Measurements from ENCODE around the gene PTDSS2. TPM values are rescaled to one million over a fixed set of nuclear protein-coding genes. Genes with fewer than 3 reads are reported as not detected.

PTDSS2 gene
- total RNA-seq, 1 donor from 2014 or later = 32.9 TPM

DNA sequence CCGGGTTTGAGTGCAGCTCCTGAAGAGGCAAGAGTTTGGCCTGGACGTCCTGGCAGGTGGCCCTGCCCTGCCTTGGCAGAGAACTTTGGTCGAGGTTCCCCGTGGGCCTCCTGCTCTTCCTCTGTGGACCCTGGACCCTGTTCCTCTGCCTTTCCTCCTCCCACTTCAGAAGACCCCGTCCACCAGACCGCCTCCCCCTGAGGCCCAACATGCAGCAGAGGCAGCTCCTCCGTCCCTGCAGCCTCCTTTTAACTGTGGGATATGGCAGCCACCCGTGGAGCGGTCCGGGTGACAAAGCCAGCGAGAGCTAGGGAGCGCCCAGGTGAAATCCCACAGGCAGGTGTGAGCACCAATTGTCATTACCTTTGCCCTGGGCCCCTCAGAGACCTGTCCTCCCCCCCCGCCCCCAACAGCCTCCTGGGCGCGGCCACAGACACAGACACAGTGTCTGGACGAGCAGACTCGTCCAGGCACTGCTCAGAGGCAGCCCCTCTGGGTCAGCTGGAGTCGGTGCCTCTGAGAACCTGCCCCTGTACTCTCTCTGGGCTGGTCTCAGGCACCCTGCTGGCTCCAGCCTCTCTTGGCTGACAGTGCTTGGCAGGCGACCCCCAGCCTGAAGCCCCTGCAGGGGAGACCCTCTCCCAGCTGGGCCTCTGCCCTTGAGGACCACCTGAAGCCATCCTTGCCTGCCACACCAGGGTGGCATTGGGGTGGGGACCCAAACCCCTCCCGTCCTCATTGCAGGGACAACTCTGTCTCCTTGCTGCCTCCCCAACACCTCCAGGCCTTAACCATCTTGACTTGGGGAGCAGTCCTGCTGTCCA lies 4.1 kb upstream of the PTDSS2 start:
- Histone ChIP-seq H3K4me1 (peaks cover 42% of the 10 kb centered on the region), H3K27me3 (ENCODE audit: low read depth) (peaks cover 11% of the 10 kb centered on the region), H3K4me3 (no peak overlapping the region), H3K36me3 (no peaks in the 10 kb centered on the region), H3K9me3 (no peaks in the 10 kb centered on the region), H3K27ac (no peak overlapping the region)
- ATAC-seq = no peak
- DNase-seq = peak; percentile 49
- TF ChIP-seq, protein P1, sequence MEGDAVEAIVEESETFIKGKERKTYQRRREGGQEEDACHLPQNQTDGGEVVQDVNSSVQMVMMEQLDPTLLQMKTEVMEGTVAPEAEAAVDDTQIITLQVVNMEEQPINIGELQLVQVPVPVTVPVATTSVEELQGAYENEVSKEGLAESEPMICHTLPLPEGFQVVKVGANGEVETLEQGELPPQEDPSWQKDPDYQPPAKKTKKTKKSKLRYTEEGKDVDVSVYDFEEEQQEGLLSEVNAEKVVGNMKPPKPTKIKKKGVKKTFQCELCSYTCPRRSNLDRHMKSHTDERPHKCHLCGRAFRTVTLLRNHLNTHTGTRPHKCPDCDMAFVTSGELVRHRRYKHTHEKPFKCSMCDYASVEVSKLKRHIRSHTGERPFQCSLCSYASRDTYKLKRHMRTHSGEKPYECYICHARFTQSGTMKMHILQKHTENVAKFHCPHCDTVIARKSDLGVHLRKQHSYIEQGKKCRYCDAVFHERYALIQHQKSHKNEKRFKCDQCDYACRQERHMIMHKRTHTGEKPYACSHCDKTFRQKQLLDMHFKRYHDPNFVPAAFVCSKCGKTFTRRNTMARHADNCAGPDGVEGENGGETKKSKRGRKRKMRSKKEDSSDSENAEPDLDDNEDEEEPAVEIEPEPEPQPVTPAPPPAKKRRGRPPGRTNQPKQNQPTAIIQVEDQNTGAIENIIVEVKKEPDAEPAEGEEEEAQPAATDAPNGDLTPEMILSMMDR (IDR thresholded peaks at IDR 0.05) = no peak
- intact Hi-C loops (cut with DNase I) = no loop called here

DNA sequence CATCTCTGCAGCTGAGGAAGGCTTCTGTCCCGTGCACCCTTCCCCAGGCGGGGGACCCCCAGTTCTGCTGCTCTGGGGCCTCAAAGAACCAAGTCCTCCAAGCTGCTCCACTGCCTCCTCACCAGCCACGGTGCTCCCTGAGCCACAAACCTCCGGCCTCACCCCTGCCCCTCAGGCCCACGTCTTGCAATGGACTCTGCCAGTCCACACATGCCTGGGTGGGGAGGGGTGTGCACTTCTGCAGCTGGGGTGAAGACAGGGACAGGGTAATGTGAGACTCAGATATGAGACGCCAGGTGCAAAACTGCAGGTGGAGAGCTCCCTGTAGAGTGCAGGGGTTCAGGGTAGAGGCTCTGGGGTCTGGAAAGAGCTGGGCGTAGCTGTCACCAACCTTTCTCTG lies 3.2 kb upstream of the PTDSS2 start:
- DNase-seq (peak; percentile 54), ATAC-seq (no peak)
- Histone ChIP-seq H3K27me3 (ENCODE audit: low read depth) (peaks cover 2% of the 10 kb centered on the region), H3K4me1 (peaks cover 47% of the 10 kb centered on the region), H3K4me3 (no peak overlapping the region), H3K36me3 (no peaks in the 10 kb centered on the region), H3K27ac (no peak overlapping the region), H3K9me3 (no peaks in the 10 kb centered on the region)
- intact Hi-C loops (cut with DNase I) = no loop called here
- TF ChIP-seq, protein P1 (IDR thresholded peaks at IDR 0.05) = no peak

DNA sequence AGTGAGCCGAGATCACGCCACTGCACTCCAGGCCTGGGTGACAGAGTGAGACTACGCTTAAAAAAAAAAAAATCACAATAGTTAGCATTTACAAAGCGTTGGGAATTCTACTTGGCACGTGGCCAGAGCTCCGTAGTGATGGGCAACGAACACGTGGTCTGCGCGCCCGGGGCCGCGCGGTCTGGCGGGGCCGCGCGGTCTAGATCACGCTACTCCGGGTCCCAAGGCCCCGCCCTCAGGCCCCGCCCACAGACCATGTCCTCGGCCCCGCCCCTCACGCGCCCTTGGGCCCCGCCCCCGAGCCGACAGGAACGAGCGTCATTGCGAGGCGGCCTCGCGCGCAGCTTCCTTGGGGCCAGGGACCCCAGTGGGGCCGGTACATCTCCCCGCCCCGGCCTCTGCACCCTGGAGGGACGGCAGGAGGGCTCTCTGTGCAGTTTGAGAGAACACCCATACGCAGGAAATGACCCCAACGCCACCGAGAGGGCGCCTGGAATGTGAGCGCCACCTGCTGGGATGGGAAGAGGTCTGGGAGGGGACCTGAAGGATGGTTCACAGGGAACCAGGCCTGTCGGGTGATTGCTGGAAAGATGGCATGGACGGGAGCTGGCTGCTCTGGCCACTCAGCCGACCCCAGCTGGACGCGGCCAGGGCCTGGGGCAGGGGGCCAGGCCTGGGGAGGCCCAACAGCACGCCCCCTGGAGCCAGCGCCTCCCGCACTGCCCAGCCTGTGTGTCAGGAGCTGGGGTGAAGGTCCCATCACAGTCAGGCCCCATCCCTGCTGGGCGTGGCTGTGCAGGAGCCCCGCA lies 2.0 kb upstream of the PTDSS2 start:
- DNase-seq = peak; percentile 98
- Histone ChIP-seq H3K9me3 (no peaks in the 10 kb centered on the region), H3K27ac (peak overlapping the region; percentile 90), H3K4me3 (peak overlapping the region; percentile 71), H3K36me3 (peaks cover 12% of the 10 kb centered on the region), H3K27me3 (ENCODE audit: low read depth) (no peaks in the 10 kb centered on the region), H3K4me1 (peaks cover 45% of the 10 kb centered on the region)
- TF ChIP-seq, protein P1 (IDR thresholded peaks at IDR 0.05) = peak; percentile 81
- peak; percentile 89 to 92 for ATAC-seq
- intact Hi-C loops (cut with DNase I) = no loop called here

DNA sequence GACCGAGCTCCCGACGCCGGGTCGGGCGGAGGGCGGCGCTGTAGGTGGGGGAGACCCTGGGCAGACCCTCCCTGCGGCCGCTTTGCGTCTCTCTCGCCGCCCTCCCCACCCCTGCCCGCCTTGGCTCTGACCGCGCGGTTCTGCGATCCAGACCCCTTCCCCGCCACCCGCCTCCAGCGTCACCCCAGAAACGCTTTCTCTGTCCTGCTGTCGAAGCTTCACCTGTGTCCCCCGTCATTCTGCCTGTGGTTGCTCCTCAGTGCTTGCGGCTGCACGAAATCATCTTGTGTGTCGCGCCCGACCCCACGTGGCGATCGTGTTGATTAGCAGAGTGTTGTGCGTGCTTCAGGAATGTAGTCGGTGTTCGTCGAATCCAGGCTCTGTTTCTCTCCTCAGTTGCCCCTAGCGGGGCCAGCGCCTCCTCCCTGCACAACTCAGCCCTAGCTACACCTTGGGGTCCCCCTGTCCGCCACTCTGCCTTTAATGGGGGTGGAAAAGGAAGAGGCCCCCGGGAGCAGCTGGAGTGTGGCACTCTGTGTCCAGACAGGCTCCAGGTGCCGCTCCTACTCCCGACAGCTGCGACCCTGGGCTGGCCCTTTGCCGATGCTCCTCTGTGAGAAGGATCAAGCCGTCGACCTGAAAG lies 851 bp downstream of the PTDSS2 start:
- TF ChIP-seq, protein P1 (IDR thresholded peaks at IDR 0.05) = peak; percentile 29

DNA sequence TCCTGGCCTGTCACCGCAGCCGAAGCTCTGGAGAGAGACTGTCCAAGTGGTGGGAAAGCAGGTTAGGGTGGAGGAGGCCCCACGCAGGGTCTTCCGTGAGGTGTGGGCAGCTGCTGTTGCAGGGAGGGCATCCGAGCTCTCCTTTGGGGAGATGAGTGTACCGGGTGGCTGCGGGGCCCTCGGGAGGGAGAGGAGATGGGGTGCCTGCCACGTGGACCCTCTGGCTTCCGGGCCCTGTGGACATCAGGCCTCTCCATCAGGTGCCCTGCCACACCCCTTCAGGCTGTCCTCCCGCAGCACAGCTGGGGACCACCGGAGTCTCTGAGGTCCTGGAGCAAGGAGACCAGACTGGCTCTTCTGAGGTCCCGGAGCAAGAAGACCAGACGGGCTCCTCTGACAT lies 1.7 kb downstream of the PTDSS2 start:
- no peak for DNase-seq
- ATAC-seq = no peak
- Histone ChIP-seq H3K4me1 (peaks cover 30% of the 10 kb centered on the region), H3K27ac (peak overlapping the region; percentile 90), H3K4me3 (peak overlapping the region; percentile 99), H3K9me3 (no peaks in the 10 kb centered on the region), H3K27me3 (ENCODE audit: low read depth) (no peaks in the 10 kb centered on the region), H3K36me3 (peaks cover 24% of the 10 kb centered on the region)
- TF ChIP-seq, protein P1 (IDR thresholded peaks at IDR 0.05) = no peak
- intact Hi-C loops (cut with DNase I) = no loop called here

More for the DNA sequence above, 851 bp downstream of the PTDSS2 start:
- intact Hi-C loops (cut with DNase I) = no loop called here
- no peaks in the 10 kb centered on the region for H3K27me3 ChIP-seq (ENCODE audit: low read depth)
- ATAC-seq = peak; percentile 38 to 58
- H3K4me3 ChIP-seq = peak overlapping the region; percentile 99
- DNase-seq = peak; percentile 82
- H3K27ac ChIP-seq = peak overlapping the region; percentile 90
- H3K4me1 ChIP-seq = peaks cover 30% of the 10 kb centered on the region
- H3K36me3 ChIP-seq = peaks cover 24% of the 10 kb centered on the region
- no peaks in the 10 kb centered on the region for H3K9me3 ChIP-seq

Data from lower lobe of right lung (tissue), 2 donors.